COLO829 (cell line): ENCODE results near the gene EXD3.
"Not testable (repeated sequence)": the region's sequence is repeated elsewhere in the genome, so short reads cannot be mapped to it uniquely, and the experiment has no call there.

Experiments used
- DNase-seq: peaks from one replicate; pipeline ENCODE4 v3.0.0; 2012; ENCODE audit warnings: low spot score

Gene EXD3

GRCh38 chr9:137393176-137394150 is 29.5 kb downstream of the EXD3 start:
- no peak for DNase-seq

- no peak for DNase-seq
Measured at GRCh38 chr9:137392232-137393007, 30.5 kb downstream of the EXD3 start.

GRCh38 chr9:137391411-137391754 is 31.6 kb downstream of the EXD3 start:
- DNase-seq = no peak

- DNase-seq = no peak
Measured at GRCh38 chr9:137390553-137391410, 32.2 kb downstream of the EXD3 start.

- DNase-seq = no peak
Measured at GRCh38 chr9:137389428-137389746, 33.6 kb downstream of the EXD3 start.

- DNase-seq = no peak
Measured at GRCh38 chr9:137388589-137389427, 34.2 kb downstream of the EXD3 start.

- no peak for DNase-seq
Measured at GRCh38 chr9:137387891-137388560, 34.9 kb downstream of the EXD3 start.

GRCh38 chr9:137387114-137387890 is 35.7 kb downstream of the EXD3 start:
- DNase-seq = no peak

GRCh38 chr9:137386507-137387113 is 36.4 kb downstream of the EXD3 start:
- DNase-seq = not testable (repeated sequence)

- DNase-seq = peak; percentile 52
Measured at GRCh38 chr9:137385061-137385655, 37.8 kb downstream of the EXD3 start.

- no peak for DNase-seq
Measured at GRCh38 chr9:137383784-137384756, 38.9 kb downstream of the EXD3 start.

GRCh38 chr9:137383081-137383783 is 39.7 kb downstream of the EXD3 start:
- no peak for DNase-seq

GRCh38 chr9:137382444-137383080 is 40.4 kb downstream of the EXD3 start:
- no peak for DNase-seq

- no peak for DNase-seq
Measured at GRCh38 chr9:137381501-137382443, 41.2 kb downstream of the EXD3 start.

GRCh38 chr9:137380606-137381005 is 42.4 kb downstream of the EXD3 start:
- DNase-seq = no peak

- DNase-seq = no peak
Measured at GRCh38 chr9:137380171-137380570, 42.8 kb downstream of the EXD3 start.
